Mammary epithelial cell (primary cell): ENCODE measurements around the gene CDKN1A.

ENCODE experiments used
- EZH2 ChIP-seq: IDR thresholded peaks from 2 replicates; pipeline ENCODE4 v1.6.1; 2012; ENCODE audit warnings: low read length, inconsistent platforms, borderline replicate concordance
- TF ChIP-seq, protein P1 (sequence below), 2 donors: IDR thresholded peaks in 1 of 2; conservative IDR thresholded peaks in 1 of 2; 2 replicates each; pipeline ENCODE4 v1.5.1; 2011 to 2012; ENCODE audit warnings: inconsistent platforms in 2 of 2, low read length in 2 of 2, mild to moderate bottlenecking in 2 of 2, control low read depth in 1 of 2, low read depth in 1 of 2; ENCODE audit not compliant: insufficient read depth in 1 of 2; ENCODE audit errors: extremely low read depth in 1 of 2

DNA sequence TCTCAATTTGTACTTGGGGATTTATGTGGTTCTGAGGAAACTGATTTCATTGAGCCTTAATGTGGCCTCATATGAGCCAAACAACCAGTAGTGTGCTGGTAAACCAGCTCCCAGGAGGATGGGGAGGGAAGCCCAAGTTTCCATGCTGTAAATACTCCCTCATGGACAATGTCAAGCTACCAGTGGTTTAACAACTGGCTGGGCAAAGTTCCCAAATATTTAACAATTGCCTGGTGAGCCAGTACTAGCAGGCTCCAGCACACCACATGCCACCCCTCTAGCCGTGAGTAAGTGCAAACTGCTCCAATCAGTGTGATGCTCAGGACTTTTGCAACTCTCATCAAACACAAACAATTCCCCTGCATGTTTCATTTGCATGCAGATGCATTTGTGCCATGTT lies 19.2 kb upstream of the CDKN1A start:
- TF ChIP-seq, protein P1, sequence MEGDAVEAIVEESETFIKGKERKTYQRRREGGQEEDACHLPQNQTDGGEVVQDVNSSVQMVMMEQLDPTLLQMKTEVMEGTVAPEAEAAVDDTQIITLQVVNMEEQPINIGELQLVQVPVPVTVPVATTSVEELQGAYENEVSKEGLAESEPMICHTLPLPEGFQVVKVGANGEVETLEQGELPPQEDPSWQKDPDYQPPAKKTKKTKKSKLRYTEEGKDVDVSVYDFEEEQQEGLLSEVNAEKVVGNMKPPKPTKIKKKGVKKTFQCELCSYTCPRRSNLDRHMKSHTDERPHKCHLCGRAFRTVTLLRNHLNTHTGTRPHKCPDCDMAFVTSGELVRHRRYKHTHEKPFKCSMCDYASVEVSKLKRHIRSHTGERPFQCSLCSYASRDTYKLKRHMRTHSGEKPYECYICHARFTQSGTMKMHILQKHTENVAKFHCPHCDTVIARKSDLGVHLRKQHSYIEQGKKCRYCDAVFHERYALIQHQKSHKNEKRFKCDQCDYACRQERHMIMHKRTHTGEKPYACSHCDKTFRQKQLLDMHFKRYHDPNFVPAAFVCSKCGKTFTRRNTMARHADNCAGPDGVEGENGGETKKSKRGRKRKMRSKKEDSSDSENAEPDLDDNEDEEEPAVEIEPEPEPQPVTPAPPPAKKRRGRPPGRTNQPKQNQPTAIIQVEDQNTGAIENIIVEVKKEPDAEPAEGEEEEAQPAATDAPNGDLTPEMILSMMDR (conservative IDR thresholded peaks at IDR 0.05 in 1 of 2, IDR thresholded peaks at IDR 0.05 in 1 of 2; ENCODE audit: extremely low read depth in 1 of 2, insufficient read depth in 1 of 2, low read depth in 1 of 2, low read length in 2 of 2): no peak
- no peak for TF ChIP-seq EZH2
